ENCODE measurements around the gene CRIM1. TPM values are rescaled to one million over a fixed set of nuclear protein-coding genes. Genes with fewer than 3 reads are reported as not detected.
A peak's percentile ranks its signal among the peaks of the same experiment; 100 is the strongest.

CRIM1 gene
- total RNA-seq, 1 experiment from 2014 or later, result 292 TPM

GRCh38 chr2:36382472-36382871 lies 26.9 kb downstream of the CRIM1 start:
- CTCF ChIA-PET, result no interaction called here
- peaks cover 73% of the 10 kb centered on the region for H3K4me1 Mint-ChIP-seq (ENCODE audit: low read depth, unreplicated experiment)

GRCh38 chr2:36383726-36384125 lies 28.1 kb downstream of the CRIM1 start:
- H3K27me3 ChIP-seq (replicated peaks; ENCODE audit: control insufficient read depth, insufficient read depth, low read length), result no peaks in the 10 kb centered on the region
- no peak for TF ChIP-seq CTCF (IDR thresholded peaks at IDR 0.05; ENCODE audit: insufficient read depth in 1 of 2, low read depth in 1 of 2, low read length in 1 of 2, severe bottlenecking in 1 of 2, unreplicated experiment in 1 of 2)
- BruUV-seq (replicated peaks), result no TSS peak
- Mint-ChIP-seq H3K4me1 (ENCODE audit: low read depth, unreplicated experiment) (peaks cover 71% of the 10 kb centered on the region), H3K9me3 (ENCODE audit: unreplicated experiment) (no peaks in the 10 kb centered on the region), H3K36me3 (ENCODE audit: insufficient read depth, unreplicated experiment) (peaks cover 96% of the 10 kb centered on the region), H3K27me3 (ENCODE audit: insufficient read depth, unreplicated experiment) (no peaks in the 10 kb centered on the region), H3K27ac (ENCODE audit: unreplicated experiment) (peak overlapping the region; percentile 72), H3K4me3 (ENCODE audit: unreplicated experiment) (no peak overlapping the region)
- H3K9me3 ChIP-seq, result no peaks in the 10 kb centered on the region
- no peak overlapping the region for H3K4me3 ChIP-seq (ENCODE audit: low read depth, low read length)
- intact Hi-C loops (cut with micrococcal nuclease; ENCODE audit: unreplicated experiment), result no loop called here
- ChIA-PET POLR2A (no interaction called here), CTCF (no interaction called here)
- peaks cover 88% of the 10 kb centered on the region for H3K4me1 ChIP-seq
- H3K36me3 ChIP-seq (ENCODE audit: control insufficient read depth, insufficient read depth, low read length), result no peaks in the 10 kb centered on the region
- no peak for DNase-seq

More at GRCh38 chr2:36382472-36382871, 26.9 kb downstream of the CRIM1 start:
- Histone ChIP-seq H3K4me3 (ENCODE audit: low read depth, low read length) (no peak overlapping the region), H3K36me3 (ENCODE audit: control insufficient read depth, insufficient read depth, low read length) (no peaks in the 10 kb centered on the region), H3K27me3 (replicated peaks; ENCODE audit: control insufficient read depth, insufficient read depth, low read length) (no peaks in the 10 kb centered on the region), H3K4me1 (peaks cover 88% of the 10 kb centered on the region), H3K9me3 (no peaks in the 10 kb centered on the region)
- Mint-ChIP-seq H3K27ac (ENCODE audit: unreplicated experiment) (no peak overlapping the region), H3K36me3 (ENCODE audit: insufficient read depth, unreplicated experiment) (peaks cover 96% of the 10 kb centered on the region), H3K4me3 (ENCODE audit: unreplicated experiment) (no peak overlapping the region), H3K9me3 (ENCODE audit: unreplicated experiment) (no peaks in the 10 kb centered on the region), H3K27me3 (ENCODE audit: insufficient read depth, unreplicated experiment) (no peaks in the 10 kb centered on the region)
- DNase-seq, result no peak
- no peak for TF ChIP-seq CTCF (IDR thresholded peaks at IDR 0.05; ENCODE audit: insufficient read depth in 1 of 2, low read depth in 1 of 2, low read length in 1 of 2, severe bottlenecking in 1 of 2, unreplicated experiment in 1 of 2)
- no TSS peak for BruUV-seq (replicated peaks)
- intact Hi-C loops (cut with micrococcal nuclease; ENCODE audit: unreplicated experiment), result no loop called here
- POLR2A ChIA-PET, result no interaction called here

- peaks cover 88% of the 10 kb centered on the region for H3K4me1 ChIP-seq
- no peaks in the 10 kb centered on the region for H3K27me3 ChIP-seq (replicated peaks; ENCODE audit: control insufficient read depth, insufficient read depth, low read length)
- Mint-ChIP-seq H3K9me3 (ENCODE audit: unreplicated experiment) (no peaks in the 10 kb centered on the region), H3K27ac (ENCODE audit: unreplicated experiment) (peak overlapping the region; percentile 72), H3K27me3 (ENCODE audit: insufficient read depth, unreplicated experiment) (no peaks in the 10 kb centered on the region), H3K36me3 (ENCODE audit: insufficient read depth, unreplicated experiment) (peaks cover 96% of the 10 kb centered on the region), H3K4me1 (ENCODE audit: low read depth, unreplicated experiment) (peaks cover 66% of the 10 kb centered on the region), H3K4me3 (ENCODE audit: unreplicated experiment) (no peak overlapping the region)
- H3K4me3 ChIP-seq (ENCODE audit: low read depth, low read length), result no peak overlapping the region
- TF ChIP-seq CTCF (IDR thresholded peaks at IDR 0.05; ENCODE audit: insufficient read depth in 1 of 2, low read depth in 1 of 2, low read length in 1 of 2, severe bottlenecking in 1 of 2, unreplicated experiment in 1 of 2), result no peak
- H3K36me3 ChIP-seq (ENCODE audit: control insufficient read depth, insufficient read depth, low read length), result no peaks in the 10 kb centered on the region
- ChIA-PET POLR2A (no interaction called here), CTCF (interaction anchor here (1.4 kb wide), 1 partner anchor 75 kb away, joined by 4 read pairs; no protein-coding TSS in a partner anchor)
- intact Hi-C loops (cut with micrococcal nuclease; ENCODE audit: unreplicated experiment), result no loop called here
- BruUV-seq (replicated peaks), result no TSS peak
- no peak for DNase-seq
- H3K9me3 ChIP-seq, result no peaks in the 10 kb centered on the region
Observed at GRCh38 chr2:36384454-36384853, 28.9 kb downstream of the CRIM1 start.

Data from Caco-2 (cell line).